HEK293T (cell line): ENCODE data around the gene PRKAB1.

Source experiments
- ARNT ChIP-seq: fragments of 450-650 bp; IDR thresholded peaks from 2 replicates; pipeline ENCODE4 v1.6.1; 2017; ENCODE audit warnings: mild to moderate bottlenecking
- SP1 ChIP-seq: fragments of 450-650 bp; IDR thresholded peaks from 2 replicates; pipeline ENCODE4 v1.6.1; 2017

GRCh38 chr12:119710374-119710964, 42.5 kb downstream of the PRKAB1 start:
- no peak for TF ChIP-seq ARNT
- TF ChIP-seq SP1, result no peak
